Subcutaneous abdominal adipose tissue (tissue), 5 donors: Measurements from ENCODE around the gene PAPPA2.

ENCODE experiments used
- H3K27ac ChIP-seq: one replicate; pipeline ENCODE4 v1.7.0; 2013; ENCODE audit warnings: low read depth, mild to moderate bottlenecking, inconsistent platforms, low read length, moderate library complexity
- H3K27me3 ChIP-seq, 5 donors: one replicate each; pipeline ENCODE4 v1.7.0; 2013; ENCODE audit warnings: low read length in 5 of 5, inconsistent platforms in 1 of 5; ENCODE audit not compliant: control insufficient read depth in 5 of 5, insufficient read depth in 4 of 5
- H3K36me3 ChIP-seq, 5 donors: one replicate each; pipeline ENCODE4 v1.7.0; 2013; ENCODE audit warnings: low read length in 5 of 5; ENCODE audit not compliant: control insufficient read depth in 5 of 5, insufficient read depth in 5 of 5
- H3K4me1 ChIP-seq, 5 donors: one replicate each; pipeline ENCODE4 v1.7.0; 2013; ENCODE audit warnings: low read length in 5 of 5, mild to moderate bottlenecking in 3 of 5, moderate library complexity in 1 of 5; ENCODE audit not compliant: control insufficient read depth in 5 of 5, insufficient read depth in 5 of 5
- H3K4me3 ChIP-seq, 5 donors: one replicate each; pipeline ENCODE4 v1.7.0; 2013; ENCODE audit warnings: low read length in 5 of 5, low read depth in 1 of 5
- H3K9ac ChIP-seq, 5 donors: one replicate each; pipeline ENCODE4 v1.7.0; 2013; ENCODE audit warnings: low read length in 5 of 5, mild to moderate bottlenecking in 4 of 5, moderate library complexity in 3 of 5
- H3K9me3 ChIP-seq, 5 donors: one replicate each; pipeline ENCODE4 v1.7.0; 2013; ENCODE audit warnings: low read length in 5 of 5; ENCODE audit not compliant: control insufficient read depth in 5 of 5
- donor health status: healthy.
- donor health status: healthy.
- donor health status: healthy.
- donor health status: healthy.
- donor health status: healthy.

The PAPPA2 gene

GRCh38 chr1:176838276-176838995 is 375.5 kb downstream of the PAPPA2 start:
- Histone ChIP-seq H3K4me1 (peaks cover 0 to 20% (median 14%) of the 10 kb centered on the region in 5 donors), H3K27ac (no peak overlapping the region), H3K9me3 (no peaks in the 10 kb centered on the region), H3K27me3 (no peaks in the 10 kb centered on the region), H3K9ac (no peak overlapping the region), H3K4me3 (no peak overlapping the region), H3K36me3 (no peaks in the 10 kb centered on the region)

- H3K27me3 ChIP-seq, result no peaks in the 10 kb centered on the region
- no peaks in the 10 kb centered on the region for H3K9me3 ChIP-seq
- H3K4me1 ChIP-seq, result peaks cover 0 to 21% (median 14%) of the 10 kb centered on the region in 5 donors
- no peak overlapping the region for H3K4me3 ChIP-seq
- no peak overlapping the region for H3K9ac ChIP-seq
- no peaks in the 10 kb centered on the region for H3K36me3 ChIP-seq
- no peak overlapping the region for H3K27ac ChIP-seq
Measured at GRCh38 chr1:176839216-176839615, 376.2 kb downstream of the PAPPA2 start.

- Histone ChIP-seq H3K9me3 (no peaks in the 10 kb centered on the region), H3K4me1 (peaks cover 0 to 21% (median 14%) of the 10 kb centered on the region in 5 donors), H3K27me3 (no peaks in the 10 kb centered on the region), H3K36me3 (no peaks in the 10 kb centered on the region), H3K27ac (no peak overlapping the region), H3K4me3 (no peak overlapping the region), H3K9ac (no peak overlapping the region)
Measured at GRCh38 chr1:176841238-176841637, 378.3 kb downstream of the PAPPA2 start.

GRCh38 chr1:176843352-176844297 is 380.6 kb downstream of the PAPPA2 start:
- Histone ChIP-seq H3K27me3 (no peaks in the 10 kb centered on the region), H3K9me3 (no peaks in the 10 kb centered on the region), H3K4me1 (peaks cover 0 to 27% (median 19%) of the 10 kb centered on the region in 5 donors), H3K27ac (peak overlapping the region; percentile 8), H3K36me3 (no peaks in the 10 kb centered on the region), H3K4me3 (no peak overlapping the region), H3K9ac (no peak overlapping the region)

- Histone ChIP-seq H3K36me3 (no peaks in the 10 kb centered on the region), H3K27ac (no peak overlapping the region), H3K9ac (no peak overlapping the region)
Measured at GRCh38 chr1:176847052-176847451, 384.1 kb downstream of the PAPPA2 start.

GRCh38 chr1:176849281-176849680 is 386.3 kb downstream of the PAPPA2 start:
- H3K9ac ChIP-seq, result no peak overlapping the region
- no peak overlapping the region for H3K4me3 ChIP-seq
- no peaks in the 10 kb centered on the region for H3K27me3 ChIP-seq
- no peaks in the 10 kb centered on the region for H3K36me3 ChIP-seq
- no peaks in the 10 kb centered on the region for H3K9me3 ChIP-seq
- peaks cover 0 to 6% (median 4%) of the 10 kb centered on the region in 5 donors for H3K4me1 ChIP-seq
- no peak overlapping the region for H3K27ac ChIP-seq

More at GRCh38 chr1:176847052-176847451, 384.1 kb downstream of the PAPPA2 start:
- Histone ChIP-seq H3K9me3 (no peaks in the 10 kb centered on the region), H3K4me1 (peaks cover 0 to 20% (median 14%) of the 10 kb centered on the region in 5 donors), H3K27me3 (no peaks in the 10 kb centered on the region), H3K4me3 (no peak overlapping the region)

GRCh38 chr1:176850871-176851270 is 387.9 kb downstream of the PAPPA2 start:
- H3K27ac ChIP-seq, result no peak overlapping the region
- no peaks in the 10 kb centered on the region for H3K27me3 ChIP-seq
- H3K9ac ChIP-seq, result no peak overlapping the region
- H3K4me1 ChIP-seq, result peaks cover 0 to 6% (median 4%) of the 10 kb centered on the region in 5 donors
- no peaks in the 10 kb centered on the region for H3K36me3 ChIP-seq
- H3K4me3 ChIP-seq, result no peak overlapping the region
- H3K9me3 ChIP-seq, result no peaks in the 10 kb centered on the region

GRCh38 chr1:176852124-176852523 is 389.1 kb downstream of the PAPPA2 start:
- H3K4me3 ChIP-seq, result no peak overlapping the region
- no peaks in the 10 kb centered on the region for H3K27me3 ChIP-seq
- no peak overlapping the region for H3K9ac ChIP-seq
- H3K9me3 ChIP-seq, result no peaks in the 10 kb centered on the region
- H3K36me3 ChIP-seq, result no peaks in the 10 kb centered on the region
- H3K4me1 ChIP-seq, result peaks cover 0 to 1% (median under 1%) of the 10 kb centered on the region in 5 donors
- H3K27ac ChIP-seq, result no peak overlapping the region

- H3K9ac ChIP-seq, result no peak overlapping the region
- H3K4me3 ChIP-seq, result no peak overlapping the region
- H3K27ac ChIP-seq, result no peak overlapping the region
- H3K9me3 ChIP-seq, result no peaks in the 10 kb centered on the region
- no peaks in the 10 kb centered on the region for H3K27me3 ChIP-seq
- no peaks in the 10 kb centered on the region for H3K4me1 ChIP-seq
- no peaks in the 10 kb centered on the region for H3K36me3 ChIP-seq
Measured at GRCh38 chr1:176853503-176853902, 390.5 kb downstream of the PAPPA2 start.

GRCh38 chr1:176854121-176854520 is 391.1 kb downstream of the PAPPA2 start:
- H3K9me3 ChIP-seq, result no peaks in the 10 kb centered on the region
- no peaks in the 10 kb centered on the region for H3K27me3 ChIP-seq
- no peak overlapping the region for H3K4me3 ChIP-seq
- H3K9ac ChIP-seq, result no peak overlapping the region
- H3K4me1 ChIP-seq, result no peaks in the 10 kb centered on the region
- no peaks in the 10 kb centered on the region for H3K36me3 ChIP-seq
- no peak overlapping the region for H3K27ac ChIP-seq
